ENCODE measurements around the gene GZMM. TPM values are rescaled to one million over a fixed set of nuclear protein-coding genes. Genes with fewer than 3 reads are reported as not detected.

Gene GZMM
- total RNA-seq, 1 experiment from 2014 or later: 0.66 TPM

- no peaks in the 10 kb centered on the region for H3K27me3 ChIP-seq (ENCODE audit: insufficient read depth, low read length)
- H3K9me3 ChIP-seq (ENCODE audit: control insufficient read depth, low read depth, low read length): no peaks in the 10 kb centered on the region
- no peak overlapping the region for H2AK5ac ChIP-seq (ENCODE audit: insufficient read length, low read length)
- H3K4me1 ChIP-seq (ENCODE audit: insufficient read depth, low read length): no peaks in the 10 kb centered on the region
- H3T11ph ChIP-seq (ENCODE audit: low read length): no peak overlapping the region
- no peaks in the 10 kb centered on the region for H3K79me1 ChIP-seq (ENCODE audit: insufficient read depth, low read depth, low read length, poor library complexity, severe bottlenecking)
- H4K91ac ChIP-seq (ENCODE audit: insufficient read length, low read depth, low read length): no peak overlapping the region
- peaks cover 0 to 3% of the 10 kb centered on the region in 2 experiments; a peak in 1 of 5 replicates for H3K9me3 Mint-ChIP-seq
- peaks cover 17% of the 10 kb centered on the region for H3K27me3 Mint-ChIP-seq (ENCODE audit: low read depth)
- no peak overlapping the region for H2BK120ac ChIP-seq (ENCODE audit: low read depth, low read length, poor library complexity, severe bottlenecking)
- H2BK15ac ChIP-seq (ENCODE audit: low read depth, low read length): no peak overlapping the region
- no peak overlapping the region for H2AFZ ChIP-seq (ENCODE audit: low read length)
- H3K79me2 ChIP-seq (ENCODE audit: insufficient read depth, low read length): no peaks in the 10 kb centered on the region
- no peak overlapping the region for H3K4me3 Mint-ChIP-seq
- H3K27ac Mint-ChIP-seq: no peak overlapping the region
- H3K23ac ChIP-seq (ENCODE audit: insufficient read length, low read depth, low read length): no peak overlapping the region
- no peak overlapping the region for H4K5ac ChIP-seq (ENCODE audit: insufficient read length, low read depth, low read length)
- no peak overlapping the region for H2BK5ac ChIP-seq (ENCODE audit: insufficient read length, low read length)
- H3K14ac ChIP-seq (ENCODE audit: insufficient read depth, low read length): no peak overlapping the region
- no peak overlapping the region for H3K4me2 ChIP-seq (ENCODE audit: insufficient read depth, insufficient read length, low read length)
- H3K23me2 ChIP-seq (ENCODE audit: insufficient read length, low read depth, low read length, poor library complexity, severe bottlenecking): no peaks in the 10 kb centered on the region
- no peak overlapping the region for H2BK12ac ChIP-seq (ENCODE audit: insufficient read length, low read depth, low read length)
- no peak for DNase-seq
- no peak overlapping the region for H2BK20ac ChIP-seq (ENCODE audit: low read depth, low read length, poor library complexity, severe bottlenecking)
- no CpG with 5 or more reads among the region's 14 CpGs for WGBS (ENCODE audit: extremely low coverage, insufficient read length, low lambda C conversion rate)
- no peak overlapping the region for H4K8ac ChIP-seq (replicated peaks; ENCODE audit: insufficient read length, low read depth, low read length)
- H3K4me1 Mint-ChIP-seq: peaks cover 9 to 16% of the 10 kb centered on the region in 2 experiments
- no peak overlapping the region for H3K9ac ChIP-seq (ENCODE audit: extremely low read depth, insufficient read length, low read length)
- no peak overlapping the region for H3K18ac ChIP-seq (ENCODE audit: insufficient read length, low read depth, low read length)
- no peak overlapping the region for H3K27ac ChIP-seq (ENCODE audit: insufficient read length, low read depth, low read length)
- no peaks in the 10 kb centered on the region for H4K20me1 ChIP-seq (ENCODE audit: control insufficient read depth, insufficient read depth, insufficient read length)
- no peak for TF ChIP-seq CTCF (conservative IDR thresholded peaks at IDR 0.05)
- no peak overlapping the region for H3K56ac ChIP-seq (ENCODE audit: insufficient read length, low read depth, low read length)
- no peak overlapping the region for H3K4ac ChIP-seq (ENCODE audit: low read depth, low read length)
- peaks cover 0 to 4% (median 2%) of the 10 kb centered on the region in 3 experiments; a peak in 2 of 7 replicates for H3K36me3 Mint-ChIP-seq (ENCODE audit: insufficient read depth in 1 of 3, low read depth in 3 of 3)
Measured at GRCh38 chr19:555474-555808, 11.6 kb downstream of the GZMM start.
